KMS-11 (cell line): Measurements from ENCODE around the gene DYNC2I2.
A peak's percentile ranks its signal among the peaks of the same experiment; 100 is the strongest.
"Not testable (repeated sequence)": the region's sequence is repeated elsewhere in the genome, so short reads cannot be mapped to it uniquely, and the experiment has no call there.

Experiments used
- H2AFZ ChIP-seq: fragments of 200-600 bp; sonication (generic); 2 replicates; pipeline ENCODE4 v1.6.1; 2016; ENCODE audit warnings: antibody characterized with exemption, mixed run types, low read depth
- H3K27ac ChIP-seq: fragments of 200-600 bp; sonication (generic); 2 replicates; pipeline ENCODE4 v1.6.1; 2016; ENCODE audit warnings: mild to moderate bottlenecking, mixed run types
- H3K27me3 ChIP-seq: fragments of 200-600 bp; sonication (generic); 2 replicates; pipeline ENCODE4 v1.6.1; 2017; ENCODE audit warnings: mild to moderate bottlenecking, low read depth, mixed run types, moderate library complexity; ENCODE audit not compliant: insufficient read depth
- H3K36me3 ChIP-seq: fragments of 200-600 bp; sonication (generic); 2 replicates; pipeline ENCODE4 v1.6.1; 2017; ENCODE audit warnings: mild to moderate bottlenecking, mixed run types; ENCODE audit not compliant: insufficient read depth
- H3K4me1 ChIP-seq: fragments of 200-600 bp; sonication (generic); 2 replicates; pipeline ENCODE4 v1.6.1; 2016; ENCODE audit warnings: mild to moderate bottlenecking, low read depth, mixed run types; ENCODE audit not compliant: poor library complexity, severe bottlenecking
- H3K4me2 ChIP-seq: fragments of 200-600 bp; sonication (generic); 2 replicates; pipeline ENCODE4 v1.7.0; 2016; ENCODE audit warnings: mild to moderate bottlenecking, mixed run types
- H3K4me3 ChIP-seq: fragments of 200-600 bp; sonication (generic); IDR thresholded peaks from 2 replicates; pipeline ENCODE4 v1.6.1; 2017; ENCODE audit warnings: low read depth, low read length, mixed read lengths; ENCODE audit not compliant: insufficient read depth
- H3K79me2 ChIP-seq: fragments of 200-600 bp; sonication (generic); 2 replicates; pipeline ENCODE4 v1.6.1; 2016; ENCODE audit warnings: low read depth, mixed run types; ENCODE audit not compliant: insufficient read depth
- H3K9ac ChIP-seq: fragments of 200-600 bp; sonication (generic); 2 replicates; pipeline ENCODE4 v1.6.1; 2016; ENCODE audit warnings: mild to moderate bottlenecking, mixed run types
- H4K20me1 ChIP-seq: fragments of 200-600 bp; sonication (generic); 2 replicates; pipeline ENCODE4 v1.6.1; 2016; ENCODE audit warnings: mild to moderate bottlenecking, mixed run types; ENCODE audit not compliant: insufficient read depth
- TF ChIP-seq, protein P1 (sequence below): fragments of 200-600 bp; sonication (generic); conservative IDR thresholded peaks from 2 replicates; pipeline ENCODE4 v1.6.1; 2017; ENCODE audit warnings: low read depth, mild to moderate bottlenecking, antibody characterized with exemption, low read length, moderate library complexity, mixed read lengths

DYNC2I2 gene

GRCh38 chr9:128683340-128684064, 26.9 kb upstream of the DYNC2I2 start:
- H3K79me2 ChIP-seq = peaks cover 64% of the 10 kb centered on the region
- H3K4me1 ChIP-seq = peaks cover 51% of the 10 kb centered on the region
- H2AFZ ChIP-seq = peak overlapping the region; percentile 15; the same call in 1 of the 2 replicates

DNA sequence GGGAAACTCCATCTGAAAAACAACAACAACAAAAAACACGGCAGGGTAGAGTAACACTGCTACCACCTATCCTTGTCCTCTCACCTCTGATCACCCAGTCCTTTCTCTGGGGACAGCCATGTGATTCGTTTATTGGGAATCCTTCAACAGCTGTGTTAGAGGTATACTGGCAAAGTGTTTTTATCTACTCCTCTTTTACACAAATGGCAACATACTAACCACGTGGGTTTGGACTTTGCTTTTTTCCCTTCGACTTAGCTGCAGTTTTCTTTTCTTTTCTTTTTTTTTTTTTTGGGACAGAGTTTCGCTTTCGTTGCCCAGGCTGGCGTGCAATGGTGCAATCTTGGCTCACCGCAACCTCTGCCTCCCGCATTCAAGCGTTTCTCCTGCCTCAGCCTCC, 21.1 kb upstream of the DYNC2I2 start:
- H3K27me3 ChIP-seq = no peaks in the 10 kb centered on the region
- no peak overlapping the region for H3K9ac ChIP-seq
- TF ChIP-seq, protein P1, sequence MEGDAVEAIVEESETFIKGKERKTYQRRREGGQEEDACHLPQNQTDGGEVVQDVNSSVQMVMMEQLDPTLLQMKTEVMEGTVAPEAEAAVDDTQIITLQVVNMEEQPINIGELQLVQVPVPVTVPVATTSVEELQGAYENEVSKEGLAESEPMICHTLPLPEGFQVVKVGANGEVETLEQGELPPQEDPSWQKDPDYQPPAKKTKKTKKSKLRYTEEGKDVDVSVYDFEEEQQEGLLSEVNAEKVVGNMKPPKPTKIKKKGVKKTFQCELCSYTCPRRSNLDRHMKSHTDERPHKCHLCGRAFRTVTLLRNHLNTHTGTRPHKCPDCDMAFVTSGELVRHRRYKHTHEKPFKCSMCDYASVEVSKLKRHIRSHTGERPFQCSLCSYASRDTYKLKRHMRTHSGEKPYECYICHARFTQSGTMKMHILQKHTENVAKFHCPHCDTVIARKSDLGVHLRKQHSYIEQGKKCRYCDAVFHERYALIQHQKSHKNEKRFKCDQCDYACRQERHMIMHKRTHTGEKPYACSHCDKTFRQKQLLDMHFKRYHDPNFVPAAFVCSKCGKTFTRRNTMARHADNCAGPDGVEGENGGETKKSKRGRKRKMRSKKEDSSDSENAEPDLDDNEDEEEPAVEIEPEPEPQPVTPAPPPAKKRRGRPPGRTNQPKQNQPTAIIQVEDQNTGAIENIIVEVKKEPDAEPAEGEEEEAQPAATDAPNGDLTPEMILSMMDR = no peak
- no peaks in the 10 kb centered on the region for H3K36me3 ChIP-seq
- no peaks in the 10 kb centered on the region for H4K20me1 ChIP-seq
- H3K4me3 ChIP-seq = no peak overlapping the region
- peaks cover 7% of the 10 kb centered on the region; the same call in 1 of the 2 replicates for H3K79me2 ChIP-seq
- H2AFZ ChIP-seq = no peak overlapping the region
- H3K4me2 ChIP-seq = no peak overlapping the region
- no peak overlapping the region for H3K27ac ChIP-seq
- peaks cover 7% of the 10 kb centered on the region for H3K4me1 ChIP-seq

More at GRCh38 chr9:128683340-128684064, 26.9 kb upstream of the DYNC2I2 start:
- H3K27ac ChIP-seq = peak overlapping the region; percentile 93
- peak overlapping the region; percentile 97 for H3K9ac ChIP-seq
- no peak overlapping the region for H3K4me3 ChIP-seq
- H3K27me3 ChIP-seq = no peaks in the 10 kb centered on the region
- TF ChIP-seq, protein P1 = no peak
- no peaks in the 10 kb centered on the region for H4K20me1 ChIP-seq
- no peaks in the 10 kb centered on the region for H3K36me3 ChIP-seq
- H3K4me2 ChIP-seq = peak overlapping the region; percentile 65

DNA sequence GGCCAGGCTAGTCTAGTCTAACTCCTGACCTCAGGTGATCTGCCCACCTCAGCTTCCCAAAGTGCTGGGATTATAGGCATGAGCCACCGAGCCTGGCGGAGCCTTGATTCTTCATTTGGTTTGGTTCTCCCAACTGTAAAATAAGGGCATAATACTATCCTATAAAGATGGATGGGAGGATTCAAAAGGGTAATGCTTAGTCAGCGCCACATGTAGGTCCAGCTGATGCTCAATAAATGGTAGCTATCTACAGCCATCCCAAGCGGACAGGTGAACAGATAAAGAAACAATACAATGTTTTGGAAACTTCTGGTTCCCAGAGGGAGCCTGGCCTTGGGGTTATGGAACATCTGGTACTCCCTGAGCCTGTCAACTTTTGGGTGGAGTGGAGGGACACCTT, 18.7 kb upstream of the DYNC2I2 start:
- H3K79me2 ChIP-seq = no peaks in the 10 kb centered on the region
- H3K4me2 ChIP-seq = no peak overlapping the region
- H4K20me1 ChIP-seq = no peaks in the 10 kb centered on the region
- no peaks in the 10 kb centered on the region for H3K36me3 ChIP-seq
- H3K9ac ChIP-seq = no peak overlapping the region
- no peaks in the 10 kb centered on the region for H3K27me3 ChIP-seq
- no peak overlapping the region for H2AFZ ChIP-seq
- no peaks in the 10 kb centered on the region for H3K4me1 ChIP-seq
- H3K27ac ChIP-seq = no peak overlapping the region
- no peak overlapping the region for H3K4me3 ChIP-seq
- TF ChIP-seq, protein P1 = no peak

DNA sequence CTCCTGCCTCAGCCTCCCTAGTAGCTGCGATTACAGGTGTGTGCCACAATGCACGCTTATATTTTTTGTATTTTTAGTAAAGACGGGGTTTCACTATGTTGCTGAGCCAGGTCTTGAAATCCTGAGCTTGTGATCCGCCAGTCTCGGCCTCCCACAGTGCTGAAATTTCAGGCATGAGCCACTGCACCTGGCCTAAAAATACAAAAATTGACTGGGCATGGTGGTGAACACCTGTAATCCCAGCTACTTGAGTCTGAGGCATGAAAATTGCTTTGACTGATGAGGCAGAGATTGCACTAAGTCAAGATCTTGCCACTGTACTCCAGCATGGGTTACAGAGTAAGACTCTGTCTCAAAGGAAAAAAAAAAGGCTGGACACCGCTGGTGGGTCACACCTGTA, 13.1 kb upstream of the DYNC2I2 start:
- TF ChIP-seq, protein P1 = no peak
- Histone ChIP-seq H4K20me1 (no peaks in the 10 kb centered on the region), H3K36me3 (no peaks in the 10 kb centered on the region), H3K4me3 (no peak overlapping the region), H3K4me2 (no peak overlapping the region), H3K4me1 (no peaks in the 10 kb centered on the region), H3K27me3 (no peaks in the 10 kb centered on the region), H3K27ac (no peak overlapping the region), H2AFZ (no peak overlapping the region), H3K79me2 (no peaks in the 10 kb centered on the region), H3K9ac (no peak overlapping the region)

DNA sequence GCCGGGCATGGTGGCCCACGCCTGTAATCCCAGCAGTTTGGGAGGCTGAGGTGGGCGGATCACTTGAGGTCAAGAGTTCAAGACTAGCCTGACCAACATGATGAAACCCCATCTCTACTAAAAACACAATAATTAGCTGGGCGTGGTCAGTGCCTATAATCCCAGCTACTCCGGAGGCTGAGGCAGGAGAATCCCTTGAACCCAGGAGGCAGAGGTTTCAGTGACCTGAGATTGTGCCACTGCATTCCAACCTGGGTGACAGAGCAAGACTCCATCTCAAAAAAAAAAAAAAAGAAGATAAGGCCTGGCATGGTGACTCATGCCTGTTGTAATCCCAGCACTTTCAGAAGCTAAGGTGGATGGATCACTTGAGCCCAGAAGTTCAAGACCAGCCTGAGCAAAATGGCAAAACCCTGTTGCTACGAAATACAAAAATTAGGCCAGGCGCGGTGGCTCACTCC, 9.9 kb upstream of the DYNC2I2 start:
- H3K79me2 ChIP-seq, H3K4me2 ChIP-seq, H3K27ac ChIP-seq, H3K9ac ChIP-seq, H3K27me3 ChIP-seq, H4K20me1 ChIP-seq, H3K4me1 ChIP-seq, H2AFZ ChIP-seq, H3K36me3 ChIP-seq, H3K4me3 ChIP-seq: not testable (repeated sequence)
